Chondrocyte (in vitro differentiated cells): ENCODE results near the gene ASPG. TPM values are rescaled to one million over a fixed set of nuclear protein-coding genes. Genes with fewer than 3 reads are reported as not detected.

Experiments
- DNase-seq: peaks from one replicate; pipeline ENCODE4 v3.0.0; 2021; ENCODE audit warnings: mixed read lengths, low spot score
- H3K27ac Mint-ChIP-seq: one replicate; pipeline ENCODE4 v1.8.0; 2021; ENCODE audit warnings: mild to moderate bottlenecking, moderate library complexity, mixed read lengths; ENCODE audit not compliant: unreplicated experiment
- H3K27me3 Mint-ChIP-seq: 2 replicates; pipeline ENCODE4 v1.8.0; 2021; ENCODE audit warnings: low read depth, mixed read lengths
- H3K36me3 Mint-ChIP-seq: 2 replicates; pipeline ENCODE4 v1.8.0; 2021; ENCODE audit warnings: low read depth, mixed read lengths
- H3K4me1 Mint-ChIP-seq: 2 replicates; pipeline ENCODE4 v1.8.0; 2021; ENCODE audit warnings: low read depth, mild to moderate bottlenecking, mixed read lengths
- H3K4me3 Mint-ChIP-seq: one replicate; pipeline ENCODE4 v1.8.0; 2021; ENCODE audit warnings: mild to moderate bottlenecking, moderate library complexity, mixed read lengths; ENCODE audit not compliant: unreplicated experiment
- H3K9me3 Mint-ChIP-seq: 2 replicates; pipeline ENCODE4 v1.8.0; 2021; ENCODE audit warnings: low read depth, mixed read lengths
- CTCF ChIP-seq: fragments of 200-600 bp; sonication (generic); IDR thresholded peaks from 2 replicates; pipeline ENCODE4 v1.5.0; 2021; ENCODE audit warnings: antibody characterized with exemption, mild to moderate bottlenecking, moderate library complexity
- total RNA-seq: library from RNA; stranded (reverse); gene quantifications from 3 replicates; pipeline ENCODE4 v1.2.1, GENCODE V29; 2021

The ASPG gene
- total RNA-seq, 1 donor from 2014 or later = not detected

- H3K9me3 Mint-ChIP-seq = peaks cover 9% of the 10 kb centered on the region
- peak; percentile 75 for DNase-seq
- TF ChIP-seq CTCF = no peak
- H3K4me1 Mint-ChIP-seq = peaks cover 8% of the 10 kb centered on the region
- no peak overlapping the region for H3K4me3 Mint-ChIP-seq
- H3K36me3 Mint-ChIP-seq = peaks cover 1% of the 10 kb centered on the region
- peaks cover 36% of the 10 kb centered on the region for H3K27me3 Mint-ChIP-seq
- H3K27ac Mint-ChIP-seq = no peak overlapping the region
These were observed 48.8 kb downstream of the ASPG start for GRCh38 chr14:104134061-104134965.

GRCh38 chr14:104135121-104135903, 49.8 kb downstream of the ASPG start:
- H3K27ac Mint-ChIP-seq = no peak overlapping the region
- peaks cover 8% of the 10 kb centered on the region for H3K4me1 Mint-ChIP-seq
- peaks cover 33% of the 10 kb centered on the region for H3K27me3 Mint-ChIP-seq
- H3K4me3 Mint-ChIP-seq = no peak overlapping the region
- peak; percentile 73 for DNase-seq
- TF ChIP-seq CTCF = peak; percentile 56
- no peaks in the 10 kb centered on the region for H3K9me3 Mint-ChIP-seq
- H3K36me3 Mint-ChIP-seq = no peaks in the 10 kb centered on the region

- TF ChIP-seq CTCF = no peak
- Mint-ChIP-seq H3K36me3 (no peaks in the 10 kb centered on the region), H3K27me3 (peaks cover 31% of the 10 kb centered on the region), H3K4me3 (no peak overlapping the region), H3K27ac (no peak overlapping the region), H3K4me1 (peaks cover 8% of the 10 kb centered on the region), H3K9me3 (no peaks in the 10 kb centered on the region)
- peak; percentile 71 for DNase-seq
These were observed 50.5 kb downstream of the ASPG start for GRCh38 chr14:104135904-104136471.

- peak; percentile 80 for DNase-seq
- no peak overlapping the region for H3K4me3 Mint-ChIP-seq
- no peak for TF ChIP-seq CTCF
These were observed 51.2 kb downstream of the ASPG start for GRCh38 chr14:104136472-104137296.

More at GRCh38 chr14:104136472-104137296, 51.2 kb downstream of the ASPG start:
- no peaks in the 10 kb centered on the region for H3K36me3 Mint-ChIP-seq
- H3K27ac Mint-ChIP-seq = peak overlapping the region; percentile 12
- H3K9me3 Mint-ChIP-seq = no peaks in the 10 kb centered on the region
- peaks cover 8% of the 10 kb centered on the region for H3K4me1 Mint-ChIP-seq
- H3K27me3 Mint-ChIP-seq = peaks cover 28% of the 10 kb centered on the region
